ENCODE measurements around the gene ACTR8. TPM values are rescaled to one million over a fixed set of nuclear protein-coding genes. Genes with fewer than 3 reads are reported as not detected.

Gene ACTR8
- total and polyA plus RNA-seq, 2 of the 13 experiments (the other 11 are each of a cell fraction or from before 2014, with no cell fraction given), result 15.5 to 29.0 TPM

GRCh38 chr3:53846134-53846850 lies 35.7 kb downstream of the ACTR8 start, which contains the start of the genes CHDH and IL17RB (continued):
- TF ChIP-seq REL (CRISPR knock-in tag; conservative IDR thresholded peaks at IDR 0.05), result peak; percentile 74; the same call in 1 of the 2 replicates
- TF ChIP-seq ZNF124 (CRISPR knock-in tag; IDR thresholded peaks at IDR 0.05), result no peak
- TF ChIP-seq MIER2 (CRISPR knock-in tag; IDR thresholded peaks at IDR 0.05), result no peak
- TF ChIP-seq FOXO4 (CRISPR knock-in tag; conservative IDR thresholded peaks at IDR 0.05), result no peak
- no peak for TF ChIP-seq ZNF850 (CRISPR knock-in tag; conservative IDR thresholded peaks at IDR 0.05)
- peak; percentile 62; the same call in 1 of the 2 replicates for TF ChIP-seq ZNF253 (CRISPR knock-in tag; IDR thresholded peaks at IDR 0.05; ENCODE audit: borderline replicate concordance)
- no peak for TF ChIP-seq BCLAF1 (IDR thresholded peaks at IDR 0.05)
- TF ChIP-seq ZNF713 (CRISPR knock-in tag; IDR thresholded peaks at IDR 0.05), result no peak
- peak; percentile 99 for TF ChIP-seq PATZ1 (CRISPR knock-in tag; IDR thresholded peaks at IDR 0.05)
- peak; percentile 65 for TF ChIP-seq FOXP4 (CRISPR knock-in tag; IDR thresholded peaks at IDR 0.05)
- no peak for TF ChIP-seq RAD51 (IDR thresholded peaks at IDR 0.05; ENCODE audit: borderline replicate concordance)
- TF ChIP-seq ZBTB21 (CRISPR knock-in tag; IDR thresholded peaks at IDR 0.05), result no peak
- no peak for TF ChIP-seq ZNF180 (CRISPR knock-in tag; IDR thresholded peaks at IDR 0.05; ENCODE audit: borderline replicate concordance, low read depth)
- TF ChIP-seq TCF7L2 (IDR thresholded peaks at IDR 0.05; ENCODE audit: low read depth, low read length), result no peak
- no peak; the same call in 1 of the 2 replicates for TF ChIP-seq FOXC1 (CRISPR knock-in tag; IDR thresholded peaks at IDR 0.05; ENCODE audit: borderline replicate concordance)
- TF ChIP-seq ZNF644 (CRISPR knock-in tag; IDR thresholded peaks at IDR 0.05; ENCODE audit: low read depth), result no peak
- no peak for TF ChIP-seq HDAC6 (IDR thresholded peaks at IDR 0.05; ENCODE audit: low read depth, low read length)
- TF ChIP-seq NFKBIZ (CRISPR knock-in tag; IDR thresholded peaks at IDR 0.05), result no peak

All from HepG2 (cell line).